HUDEP-2 (cell line): Measurements from ENCODE around the gene HHEX.
A peak's percentile ranks its signal among the peaks of the same experiment; 100 is the strongest.

Experiments
- DNase-seq, 76 experiments: peaks; one replicate each; lab custom pipeline; 2025; ENCODE audit not compliant: unreplicated experiment in 76 of 76; lab: John Stamatoyannopoulos, UW

HHEX gene

DNA sequence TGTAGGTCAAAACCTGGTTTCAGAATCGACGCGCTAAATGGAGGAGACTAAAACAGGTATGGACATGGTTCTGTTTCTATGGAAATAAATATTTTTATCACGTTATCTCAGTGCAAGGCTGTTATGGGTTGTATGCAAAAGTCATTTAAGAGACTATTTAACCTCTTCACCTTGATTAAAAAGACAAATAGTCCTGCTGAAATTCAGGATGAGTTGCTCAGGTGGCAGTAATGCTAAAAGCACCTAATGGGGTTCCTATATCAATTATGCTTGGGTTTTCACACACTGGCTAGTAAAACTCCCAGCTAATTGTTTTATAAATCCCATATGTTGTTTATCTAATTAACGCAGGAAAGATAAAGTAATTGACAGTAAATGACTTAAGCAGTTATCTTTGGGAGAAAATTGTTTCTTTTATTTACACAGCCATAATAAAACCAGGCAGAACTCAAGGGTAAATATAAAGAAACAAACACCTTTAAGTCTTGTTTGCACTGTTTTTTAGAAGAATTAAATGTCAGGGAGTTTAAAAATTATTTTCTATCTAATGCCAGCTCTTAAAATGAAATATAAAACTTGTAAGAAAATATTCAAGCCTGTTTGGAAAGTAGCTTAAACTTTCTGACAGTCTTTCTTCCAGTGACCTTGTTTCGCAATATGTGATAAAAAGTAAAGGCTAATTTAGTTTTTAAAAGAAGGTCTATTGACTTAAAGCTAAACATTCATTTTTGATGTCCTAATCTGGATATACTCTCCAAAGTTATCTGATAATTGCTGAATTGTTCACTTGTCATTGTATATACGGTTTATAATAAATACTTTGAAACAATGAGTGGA lies 3.2 kb downstream of the HHEX start:
- DNase-seq: peak in 1 of 76 experiments; percentile 16

DNA sequence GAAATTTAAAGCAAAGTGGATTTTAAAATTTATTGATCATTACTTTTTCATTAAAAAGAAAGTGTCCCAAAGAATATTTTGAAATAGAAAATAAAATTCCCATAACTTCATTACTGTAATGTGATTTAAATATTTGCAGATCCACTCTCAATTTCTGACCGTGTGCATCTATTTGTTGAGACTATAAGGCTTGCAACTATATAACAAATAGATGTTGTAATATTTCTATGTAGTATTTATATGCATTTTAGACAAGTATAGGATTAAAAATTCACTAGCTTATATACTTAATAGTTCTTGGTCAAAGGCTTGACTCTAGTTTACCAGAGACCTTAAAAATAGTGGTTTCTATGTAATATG lies 3.8 kb downstream of the HHEX start:
- DNase-seq: no peak

GRCh38 chr10:92695679-92696605 lies 6.2 kb downstream of the HHEX start:
- DNase-seq: no peak

DNA sequence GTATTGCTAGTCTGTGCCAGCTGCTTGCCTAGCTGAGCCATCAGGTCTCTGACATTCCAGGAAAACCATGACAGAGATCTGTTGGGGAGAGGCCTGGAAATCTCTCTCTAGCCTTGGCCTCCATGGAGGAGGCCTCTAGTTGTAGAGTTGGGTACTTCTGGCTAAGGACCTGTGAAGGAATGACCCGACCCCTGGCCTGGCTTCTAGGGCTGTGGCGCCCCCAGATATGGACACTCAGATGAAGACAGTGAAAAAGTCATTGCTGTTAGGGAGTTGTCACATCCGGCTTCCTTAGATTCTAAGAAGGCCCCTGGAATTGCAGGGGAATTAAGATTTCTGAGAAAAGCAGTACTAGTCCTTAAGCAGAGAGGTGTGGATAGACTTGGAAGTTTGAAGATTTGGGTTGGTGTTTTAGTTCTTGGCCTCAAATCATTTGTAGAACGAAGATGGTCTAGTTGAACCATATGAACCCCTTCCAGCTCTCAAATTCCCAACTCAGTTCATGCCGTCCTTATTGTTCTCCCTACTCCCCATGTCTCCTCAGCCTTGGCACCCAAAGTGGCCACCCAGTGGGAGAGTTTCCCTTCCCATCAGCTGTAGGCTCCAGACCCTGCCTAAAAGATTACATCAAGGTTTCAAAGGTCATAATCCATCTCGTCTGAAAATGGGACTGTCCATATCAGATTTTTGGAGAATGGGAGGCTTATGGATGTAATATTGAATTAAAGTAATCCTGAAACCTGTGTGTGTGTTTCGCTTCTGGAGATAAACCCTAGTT lies 7.0 kb downstream of the HHEX start:
- peak in 1 of 76 experiments; percentile 7 for DNase-seq

DNA sequence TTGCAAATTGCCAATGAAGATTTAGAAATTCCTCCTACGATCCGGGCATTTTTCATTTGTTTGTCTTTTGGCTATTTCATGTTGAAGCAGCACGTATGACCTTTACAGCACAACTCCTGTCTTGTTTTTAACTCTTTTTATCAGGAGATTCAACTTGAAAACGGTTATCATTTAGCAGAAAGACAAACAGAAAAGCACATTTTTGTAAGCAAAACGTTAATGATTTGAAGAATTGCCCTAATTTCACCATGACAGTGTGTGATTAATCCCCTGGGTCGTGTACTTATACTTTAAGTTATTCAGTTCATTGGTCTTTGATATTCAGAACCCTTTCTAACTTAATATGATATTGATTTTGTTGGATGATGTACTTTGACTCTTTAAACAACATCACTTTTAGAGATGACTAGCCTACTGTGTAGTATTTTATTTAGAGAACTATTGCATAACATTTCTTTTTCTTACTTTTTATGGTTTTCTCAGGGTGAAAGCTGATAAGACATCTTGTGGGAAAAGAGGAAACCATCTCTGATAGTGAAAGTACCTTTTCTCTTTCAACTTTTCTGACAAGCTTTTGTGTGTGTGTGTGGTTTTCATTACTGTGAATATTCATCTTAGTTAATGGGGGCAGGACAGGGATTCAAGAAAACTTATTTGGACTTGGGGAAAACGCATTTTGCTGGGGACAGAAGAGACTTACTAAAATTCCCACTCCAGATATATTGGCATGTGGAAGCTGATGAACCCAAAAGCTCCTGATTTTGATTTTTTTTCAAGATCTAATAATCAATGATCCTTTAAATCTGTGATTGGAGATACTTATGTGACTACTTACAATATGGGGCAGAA lies 8.1 kb downstream of the HHEX start:
- no peak for DNase-seq

GRCh38 chr10:92699193-92699517 lies 9.4 kb downstream of the HHEX start:
- DNase-seq: peak in 1 of 76 experiments; percentile 22

DNA sequence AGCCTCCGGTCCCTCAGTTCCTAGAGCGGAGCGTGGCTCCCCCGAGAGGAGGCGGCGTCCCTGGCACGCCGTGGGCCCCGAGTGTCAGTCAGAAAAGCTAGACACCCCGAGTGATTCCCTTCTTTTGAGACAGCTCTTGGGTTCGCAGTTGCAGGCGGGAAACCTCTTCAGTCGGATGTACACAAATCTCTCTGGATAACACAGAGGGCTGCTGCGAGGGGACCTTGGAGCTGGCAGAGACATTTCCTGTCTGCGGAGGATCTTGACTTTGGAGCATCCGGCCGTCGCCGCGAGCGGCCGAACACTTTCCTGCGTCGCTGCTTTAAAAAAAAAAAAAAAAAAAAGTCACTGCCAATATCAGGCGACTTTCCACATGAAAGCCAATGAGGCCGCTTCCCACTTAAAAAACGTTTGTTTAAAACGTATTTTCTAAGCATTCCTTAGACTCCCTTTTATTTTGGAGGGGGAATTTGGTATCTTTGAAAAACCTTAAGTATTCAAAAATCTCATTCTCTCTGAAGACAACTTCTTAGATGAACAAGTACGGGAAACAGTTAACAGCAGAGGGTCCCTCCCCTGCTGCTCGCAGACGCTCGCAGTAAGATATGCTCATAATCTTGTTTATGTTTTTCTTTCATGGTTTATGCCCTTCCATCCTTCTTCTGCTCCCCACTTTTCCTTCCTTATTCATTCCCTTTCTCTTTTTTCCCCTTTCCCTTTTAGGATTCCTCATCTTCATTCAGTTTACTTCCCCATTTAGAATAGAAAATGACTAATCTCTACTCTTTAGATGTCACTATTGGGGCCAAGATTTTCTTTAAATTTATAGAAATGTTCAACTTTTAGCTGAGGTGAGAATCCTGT lies 10.0 kb downstream of the HHEX start:
- peak in 60 of 76 experiments; percentile 7 to 61 (median 30) for DNase-seq

DNA sequence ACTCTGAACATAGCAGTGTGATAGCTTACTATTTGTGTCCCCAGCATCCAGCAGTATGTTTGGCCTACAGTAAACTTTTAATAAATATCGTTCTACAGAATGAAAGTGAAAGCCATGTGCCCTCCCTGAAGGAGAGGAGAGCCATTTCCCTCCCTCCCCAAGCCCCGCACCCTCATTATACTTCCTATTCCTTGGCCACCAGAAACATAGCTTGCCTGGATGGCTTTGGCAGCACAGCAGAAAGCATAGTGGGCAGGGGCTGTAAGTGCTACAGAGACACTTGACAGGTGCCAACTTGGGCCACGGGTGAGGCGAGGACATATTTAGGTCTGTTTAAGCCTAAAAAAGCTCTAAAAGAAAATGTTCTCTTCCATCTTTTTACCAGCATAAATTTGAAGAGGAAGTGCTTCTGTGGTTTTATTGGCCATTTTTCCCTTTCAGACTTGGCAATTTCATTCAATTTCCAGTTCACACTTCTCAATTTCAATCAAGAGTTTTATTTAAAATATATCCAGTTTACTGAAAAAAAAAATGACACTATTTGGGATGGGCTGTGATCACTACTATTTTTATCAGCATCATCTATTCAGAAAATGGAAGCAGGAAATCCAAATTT lies 12.7 kb downstream of the HHEX start:
- DNase-seq: peak in 1 of 76 experiments; percentile 4

DNA sequence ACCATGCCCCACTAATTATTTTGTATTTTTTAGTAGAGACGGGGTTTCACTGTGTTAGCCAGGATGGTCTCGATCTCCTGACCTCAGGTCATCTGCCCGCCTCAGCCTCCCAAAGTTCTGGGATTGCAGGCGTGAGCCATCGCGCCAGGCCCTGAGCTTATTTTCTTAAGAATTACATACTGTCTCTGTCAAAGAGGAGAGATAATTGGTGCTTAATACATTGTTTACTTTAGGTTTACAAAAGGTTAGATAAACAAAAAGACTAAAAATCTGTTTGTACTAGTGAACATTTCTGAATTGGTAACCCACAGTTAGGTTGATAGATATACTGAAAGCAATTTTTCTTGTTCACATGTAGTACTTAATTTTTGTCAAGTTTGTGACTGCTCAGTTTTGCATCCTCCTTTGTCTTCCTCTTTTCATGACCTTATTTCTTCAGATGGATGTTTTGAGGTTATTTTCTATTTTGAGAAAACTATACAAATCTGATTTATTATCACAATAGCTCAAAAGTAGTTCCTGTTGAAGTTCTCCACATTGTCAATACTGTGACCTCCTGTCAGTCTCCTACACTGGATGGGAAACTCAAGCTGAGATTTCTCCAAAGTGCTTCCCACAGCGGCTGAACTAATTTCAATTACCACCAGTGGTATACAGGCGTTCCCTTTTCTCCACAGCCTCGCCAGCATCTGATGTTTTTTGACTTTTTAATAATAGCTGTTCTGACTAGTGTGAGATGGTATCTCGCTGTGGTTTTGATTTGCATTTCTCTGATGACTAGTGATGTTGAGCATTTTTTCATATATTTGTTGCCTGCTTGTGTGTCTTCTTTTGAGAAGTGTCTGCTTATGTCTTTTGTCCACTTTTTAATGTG lies 22.5 kb downstream of the HHEX start:
- no peak for DNase-seq

DNA sequence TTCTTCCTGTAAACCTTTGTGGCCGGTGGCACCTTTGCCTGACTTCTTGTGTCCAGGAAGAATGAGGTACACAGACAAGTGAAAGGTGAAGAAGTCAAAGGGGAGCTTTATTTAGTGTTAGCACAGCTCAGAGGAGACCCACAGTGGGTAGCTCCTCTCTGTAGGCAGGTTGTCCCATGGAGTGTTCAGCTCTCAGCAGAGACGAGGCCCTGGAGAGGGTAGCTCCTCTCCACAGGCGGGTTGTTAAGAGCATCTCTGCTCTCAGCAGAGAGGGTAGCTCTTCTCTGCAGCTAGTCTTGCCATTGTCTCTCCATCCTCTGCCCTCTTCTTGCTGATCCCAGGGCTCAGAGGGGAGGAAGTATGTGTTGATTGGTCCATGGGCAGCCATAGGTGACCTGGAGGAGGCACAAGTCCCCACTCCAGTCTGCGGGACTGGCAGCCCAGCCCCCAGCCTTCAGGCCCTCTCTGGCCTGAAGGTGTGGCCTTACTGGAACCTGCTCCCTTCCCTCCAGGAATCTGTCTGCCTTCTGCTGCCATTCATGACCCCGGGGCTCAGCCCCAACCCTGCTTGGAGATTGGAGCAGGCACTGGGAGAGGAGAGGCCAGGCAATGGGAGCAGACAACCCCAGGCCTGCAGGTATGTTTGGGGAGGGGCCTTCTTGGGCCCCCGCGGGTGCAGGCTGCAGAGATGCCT lies 24.5 kb downstream of the HHEX start:
- DNase-seq: no peak

- no peak for DNase-seq
Measured at GRCh38 chr10:92714872-92715271, 25.1 kb downstream of the HHEX start.

DNA sequence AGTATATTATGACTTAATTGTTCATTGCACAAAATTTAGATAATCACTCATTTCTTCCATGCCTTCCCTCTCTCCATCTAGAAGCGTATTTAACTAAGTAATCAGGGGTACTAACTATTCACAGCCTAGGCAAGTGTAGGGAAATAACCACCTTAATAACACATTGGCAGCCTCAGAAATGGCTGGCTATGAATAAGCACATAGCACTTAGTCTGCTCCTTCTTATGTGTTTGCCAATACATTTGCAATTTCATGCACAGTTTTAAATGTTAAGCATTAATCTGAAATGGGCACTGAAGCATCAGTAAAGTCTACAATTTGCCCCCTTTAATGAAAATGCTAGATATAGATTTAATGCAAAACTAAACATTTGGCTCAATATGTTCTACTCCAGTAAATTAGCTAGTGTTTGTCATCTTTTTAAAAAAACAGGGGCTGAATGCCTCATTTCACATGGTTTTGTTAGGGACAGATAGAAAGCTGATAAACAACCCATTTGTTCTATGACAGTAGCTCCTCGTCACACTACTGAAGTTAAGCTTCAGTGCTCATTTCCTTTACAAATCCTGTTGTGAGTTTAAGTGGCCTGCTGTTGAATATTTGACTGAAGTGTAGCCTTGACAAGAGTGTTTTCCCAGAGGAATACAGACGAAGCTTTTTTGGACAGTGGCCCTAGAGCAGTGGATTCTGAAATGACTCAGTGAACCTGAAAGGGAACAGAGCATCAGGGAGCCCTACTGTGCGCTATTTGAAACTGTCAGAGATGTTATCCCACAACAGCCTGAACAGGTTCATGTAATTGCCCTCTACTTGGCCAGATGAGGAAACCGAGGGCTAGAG lies 30.5 kb downstream of the HHEX start:
- no peak for DNase-seq

GRCh38 chr10:92720831-92721165 lies 31.0 kb downstream of the HHEX start:
- DNase-seq: no peak

DNA sequence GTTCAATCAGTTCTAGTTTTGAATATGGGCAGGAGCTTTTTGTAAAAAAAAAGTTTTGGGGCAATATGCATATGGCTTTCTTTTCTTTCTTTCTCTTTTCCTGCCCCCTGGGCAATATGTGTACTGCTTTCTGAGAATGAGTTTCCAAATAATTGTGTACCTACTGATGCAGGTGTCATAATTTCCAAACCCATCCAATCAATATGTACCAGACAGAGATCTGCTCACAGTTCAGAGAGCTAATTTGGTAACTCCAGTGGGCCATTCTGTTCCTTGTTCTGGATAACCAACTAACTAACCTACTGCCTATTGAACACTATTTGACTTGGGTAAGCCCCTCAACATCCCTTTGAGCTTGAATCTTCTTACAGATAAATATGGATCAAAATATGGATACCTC lies 32.6 kb downstream of the HHEX start:
- no peak for DNase-seq

DNA sequence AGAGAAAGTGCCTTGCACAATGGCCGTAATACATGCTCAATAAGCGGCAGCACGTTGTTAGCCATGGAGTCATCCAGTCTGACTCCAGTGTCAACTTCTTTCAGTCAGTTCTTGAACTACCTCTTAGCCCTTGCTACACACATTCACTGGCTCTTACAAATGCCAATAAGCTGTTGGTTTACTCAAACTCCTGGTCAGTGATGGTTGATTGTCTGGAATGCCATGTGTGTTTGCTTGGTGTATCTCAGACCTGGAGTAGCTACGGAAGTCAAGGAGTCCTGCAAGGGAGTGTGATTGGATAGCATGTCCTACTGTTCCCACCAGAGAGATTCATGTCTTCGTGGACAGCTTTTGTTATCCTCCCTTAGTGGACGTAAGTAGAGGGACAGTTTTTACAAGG lies 37.4 kb downstream of the HHEX start:
- DNase-seq: no peak

DNA sequence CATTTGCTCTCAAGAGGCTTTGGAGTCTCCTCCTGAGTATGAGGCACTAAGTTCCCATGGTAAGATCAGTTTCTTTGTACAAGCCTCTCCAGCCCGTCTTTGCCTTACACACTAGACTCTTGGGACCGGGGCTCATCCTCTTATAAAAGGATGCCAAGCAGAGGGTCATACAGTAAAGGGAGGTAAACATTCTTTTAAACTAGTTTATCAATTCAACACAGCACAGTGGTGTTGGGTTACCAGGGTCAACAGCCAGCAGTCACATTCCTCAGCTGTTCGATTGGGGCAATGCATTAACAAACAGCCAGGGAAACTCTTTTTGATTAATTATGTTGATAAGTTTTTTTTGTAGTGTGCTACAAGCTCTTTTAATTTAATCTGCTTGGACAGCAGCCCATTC lies 37.8 kb downstream of the HHEX start:
- no peak for DNase-seq

- no peak for DNase-seq
Measured at GRCh38 chr10:92729886-92730285, 40.1 kb downstream of the HHEX start.
